Measurements from ENCODE around the gene NKX2-4.
"Not testable (repeated sequence)": the region's sequence is repeated elsewhere in the genome, so short reads cannot be mapped to it uniquely, and the experiment has no call there.

Gene NKX2-4

GRCh38 chr20:21377701-21378100 lies 19.6 kb downstream of the NKX2-4 start:
- no peak overlapping the region for H3K4me3 ChIP-seq (ENCODE audit: control insufficient read depth, low read depth, low read length)
- no peak for DNase-seq (ENCODE audit: low read depth)
- TF ChIP-seq, protein P1, sequence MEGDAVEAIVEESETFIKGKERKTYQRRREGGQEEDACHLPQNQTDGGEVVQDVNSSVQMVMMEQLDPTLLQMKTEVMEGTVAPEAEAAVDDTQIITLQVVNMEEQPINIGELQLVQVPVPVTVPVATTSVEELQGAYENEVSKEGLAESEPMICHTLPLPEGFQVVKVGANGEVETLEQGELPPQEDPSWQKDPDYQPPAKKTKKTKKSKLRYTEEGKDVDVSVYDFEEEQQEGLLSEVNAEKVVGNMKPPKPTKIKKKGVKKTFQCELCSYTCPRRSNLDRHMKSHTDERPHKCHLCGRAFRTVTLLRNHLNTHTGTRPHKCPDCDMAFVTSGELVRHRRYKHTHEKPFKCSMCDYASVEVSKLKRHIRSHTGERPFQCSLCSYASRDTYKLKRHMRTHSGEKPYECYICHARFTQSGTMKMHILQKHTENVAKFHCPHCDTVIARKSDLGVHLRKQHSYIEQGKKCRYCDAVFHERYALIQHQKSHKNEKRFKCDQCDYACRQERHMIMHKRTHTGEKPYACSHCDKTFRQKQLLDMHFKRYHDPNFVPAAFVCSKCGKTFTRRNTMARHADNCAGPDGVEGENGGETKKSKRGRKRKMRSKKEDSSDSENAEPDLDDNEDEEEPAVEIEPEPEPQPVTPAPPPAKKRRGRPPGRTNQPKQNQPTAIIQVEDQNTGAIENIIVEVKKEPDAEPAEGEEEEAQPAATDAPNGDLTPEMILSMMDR (conservative IDR thresholded peaks at IDR 0.05; ENCODE audit: control insufficient read depth, insufficient read depth, low read depth, low read length): no peak

DNA sequence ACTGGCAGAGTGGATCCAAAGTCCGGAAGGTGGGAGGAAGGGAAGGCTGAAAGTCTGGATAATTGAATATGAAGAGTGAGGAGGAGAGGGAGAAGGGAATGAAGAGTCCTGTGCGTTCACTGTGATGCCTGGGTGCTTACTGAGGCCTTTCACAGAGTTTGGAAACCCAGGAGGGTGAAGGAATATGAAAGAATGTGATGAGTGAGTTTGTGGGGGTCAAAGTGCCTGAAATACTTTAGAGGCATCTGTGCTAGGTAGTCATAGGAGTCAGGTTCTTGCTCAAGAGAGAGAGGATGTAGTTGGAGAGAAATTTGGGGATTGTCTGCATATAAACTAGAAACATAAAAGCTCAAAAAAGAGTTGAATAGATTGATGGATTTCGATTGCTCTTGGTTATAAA lies 20.7 kb downstream of the NKX2-4 start:
- DNase-seq (ENCODE audit: low read depth): no peak
- H3K4me3 ChIP-seq (ENCODE audit: control insufficient read depth, low read depth, low read length): no peak overlapping the region
- TF ChIP-seq, protein P1 (conservative IDR thresholded peaks at IDR 0.05; ENCODE audit: control insufficient read depth, insufficient read depth, low read depth, low read length): no peak

- no peak overlapping the region for H3K4me3 ChIP-seq (ENCODE audit: control insufficient read depth, low read depth, low read length)
- DNase-seq (ENCODE audit: low read depth): no peak
- TF ChIP-seq, protein P1 (conservative IDR thresholded peaks at IDR 0.05; ENCODE audit: control insufficient read depth, insufficient read depth, low read depth, low read length): no peak
Observed at GRCh38 chr20:21373436-21373835, 23.9 kb downstream of the NKX2-4 start.

- TF ChIP-seq, protein P1 (conservative IDR thresholded peaks at IDR 0.05; ENCODE audit: control insufficient read depth, insufficient read depth, low read depth, low read length): no peak
- DNase-seq (ENCODE audit: low read depth): no peak
- no peak overlapping the region for H3K4me3 ChIP-seq (ENCODE audit: control insufficient read depth, low read depth, low read length)
Observed at GRCh38 chr20:21372016-21372415, 25.3 kb downstream of the NKX2-4 start.

GRCh38 chr20:21371193-21371592 lies 26.1 kb downstream of the NKX2-4 start:
- TF ChIP-seq, protein P1 (conservative IDR thresholded peaks at IDR 0.05; ENCODE audit: control insufficient read depth, insufficient read depth, low read depth, low read length): no peak
- no peak for DNase-seq (ENCODE audit: low read depth)
- H3K4me3 ChIP-seq (ENCODE audit: control insufficient read depth, low read depth, low read length): no peak overlapping the region

DNA sequence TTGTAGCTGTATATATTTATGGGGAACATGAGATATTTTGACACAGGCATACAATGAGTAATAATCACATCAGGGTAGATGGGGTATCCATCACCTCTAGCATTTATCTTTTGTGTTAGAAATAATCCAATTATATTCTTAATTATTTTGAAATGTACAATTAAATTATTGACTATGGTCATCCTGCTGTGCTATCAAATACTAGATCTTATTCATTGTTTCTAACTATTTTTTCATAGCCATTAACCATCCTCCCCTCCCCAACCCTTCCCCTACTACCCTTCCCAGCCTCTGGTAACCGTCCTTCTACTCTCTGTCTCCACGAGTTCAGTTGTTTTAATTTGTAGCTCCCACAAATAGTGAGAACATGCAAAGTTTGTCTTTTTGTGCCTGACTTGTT lies 28.5 kb downstream of the NKX2-4 start:
- no peak overlapping the region for H3K4me3 ChIP-seq (ENCODE audit: control insufficient read depth, low read depth, low read length)
- TF ChIP-seq, protein P1 (conservative IDR thresholded peaks at IDR 0.05; ENCODE audit: control insufficient read depth, insufficient read depth, low read depth, low read length): no peak
- no peak for DNase-seq (ENCODE audit: low read depth)

DNA sequence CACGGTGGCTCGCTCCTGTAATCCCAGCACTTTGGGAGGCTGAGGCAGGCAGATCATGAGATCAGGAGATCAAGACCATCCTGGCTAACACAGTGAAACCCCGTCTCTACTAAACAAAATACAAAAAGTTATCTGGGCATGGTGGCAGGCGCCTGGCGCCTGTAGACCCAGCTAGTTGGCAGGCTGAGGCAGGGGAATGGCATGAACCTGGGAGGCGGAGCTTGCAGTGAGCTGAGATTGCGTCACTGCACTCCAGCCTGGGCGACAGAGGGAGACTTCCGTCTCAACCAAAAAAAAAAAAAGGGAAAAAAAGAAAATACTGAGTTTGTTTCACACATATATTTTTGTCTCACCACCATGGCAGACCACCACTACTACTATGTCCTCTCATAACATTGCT lies 31.1 kb downstream of the NKX2-4 start:
- DNase-seq (ENCODE audit: low read depth); H3K4me3 ChIP-seq (ENCODE audit: control insufficient read depth, low read depth, low read length): not testable (repeated sequence)
